GM12864 (cell line): ENCODE measurements around the gene LIMK1.

Experiments
- DNase-seq: peaks from one replicate; pipeline ENCODE4 v3.0.0-alpha.2; 2011; ENCODE audit warnings: low read depth
- H3K4me3 ChIP-seq: 2 replicates; pipeline ENCODE4 v1.5.1; 2011; ENCODE audit warnings: mild to moderate bottlenecking, low read depth, low read length, control low read depth
- TF ChIP-seq, protein P1 (sequence below): IDR thresholded peaks from 2 replicates; pipeline ENCODE4 v1.5.1; 2011; ENCODE audit warnings: low read depth, mild to moderate bottlenecking, moderate library complexity, low read length, control low read depth, inconsistent platforms; ENCODE audit errors: missing control alignments

Gene LIMK1

GRCh38 chr7:74057216-74057925 is 26.2 kb upstream of the LIMK1 start:
- no peak for DNase-seq
- no peak overlapping the region for H3K4me3 ChIP-seq
- TF ChIP-seq, protein P1, sequence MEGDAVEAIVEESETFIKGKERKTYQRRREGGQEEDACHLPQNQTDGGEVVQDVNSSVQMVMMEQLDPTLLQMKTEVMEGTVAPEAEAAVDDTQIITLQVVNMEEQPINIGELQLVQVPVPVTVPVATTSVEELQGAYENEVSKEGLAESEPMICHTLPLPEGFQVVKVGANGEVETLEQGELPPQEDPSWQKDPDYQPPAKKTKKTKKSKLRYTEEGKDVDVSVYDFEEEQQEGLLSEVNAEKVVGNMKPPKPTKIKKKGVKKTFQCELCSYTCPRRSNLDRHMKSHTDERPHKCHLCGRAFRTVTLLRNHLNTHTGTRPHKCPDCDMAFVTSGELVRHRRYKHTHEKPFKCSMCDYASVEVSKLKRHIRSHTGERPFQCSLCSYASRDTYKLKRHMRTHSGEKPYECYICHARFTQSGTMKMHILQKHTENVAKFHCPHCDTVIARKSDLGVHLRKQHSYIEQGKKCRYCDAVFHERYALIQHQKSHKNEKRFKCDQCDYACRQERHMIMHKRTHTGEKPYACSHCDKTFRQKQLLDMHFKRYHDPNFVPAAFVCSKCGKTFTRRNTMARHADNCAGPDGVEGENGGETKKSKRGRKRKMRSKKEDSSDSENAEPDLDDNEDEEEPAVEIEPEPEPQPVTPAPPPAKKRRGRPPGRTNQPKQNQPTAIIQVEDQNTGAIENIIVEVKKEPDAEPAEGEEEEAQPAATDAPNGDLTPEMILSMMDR = no peak

DNA sequence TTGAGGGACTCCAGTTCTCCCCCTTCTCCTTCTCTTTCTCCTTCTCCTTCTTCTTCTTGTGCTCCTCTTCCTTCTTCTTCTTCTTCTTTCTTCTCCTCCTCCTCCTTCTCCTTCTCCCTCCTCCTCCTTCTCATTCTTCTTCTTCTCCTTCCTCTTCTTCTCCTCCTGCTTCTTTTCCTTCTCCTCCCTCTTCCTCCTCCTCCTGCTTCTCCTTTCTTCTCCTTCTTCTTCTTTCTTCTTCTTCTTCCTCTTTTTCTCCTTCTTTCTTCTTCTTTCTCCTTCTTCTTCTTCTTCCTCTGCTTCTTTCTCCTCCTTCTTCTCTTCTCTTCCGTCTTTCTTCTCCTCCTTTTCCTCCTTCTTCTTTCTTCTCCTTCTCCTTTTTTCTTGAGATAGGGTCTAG is 25.6 kb upstream of the LIMK1 start:
- TF ChIP-seq, protein P1 = no peak
- DNase-seq = no peak
- H3K4me3 ChIP-seq = no peak overlapping the region

- no peak overlapping the region for H3K4me3 ChIP-seq
- no peak for DNase-seq
- TF ChIP-seq, protein P1 = no peak
These were observed 25.1 kb upstream of the LIMK1 start for GRCh38 chr7:74058486-74058885.

DNA sequence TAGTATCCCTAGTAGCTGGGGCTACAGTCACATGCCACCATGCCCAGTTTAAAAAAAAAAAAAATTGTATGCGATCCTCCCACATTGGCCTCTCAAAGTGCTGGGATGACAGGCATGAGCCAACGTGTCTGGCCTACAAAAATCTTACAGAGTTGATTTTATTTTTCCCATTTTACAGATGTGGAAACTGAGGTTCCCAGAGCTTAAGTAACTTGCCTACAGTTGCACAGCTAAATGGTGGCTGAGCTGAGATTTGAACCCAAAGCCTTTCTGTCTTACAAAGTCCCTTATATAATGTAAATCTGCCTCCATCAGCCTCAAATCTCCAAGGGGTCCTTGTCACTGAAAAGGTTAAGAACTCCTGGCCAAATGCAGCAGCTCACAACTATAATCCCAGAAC is 24.6 kb upstream of the LIMK1 start:
- TF ChIP-seq, protein P1 = no peak
- no peak for DNase-seq
- no peak overlapping the region for H3K4me3 ChIP-seq

DNA sequence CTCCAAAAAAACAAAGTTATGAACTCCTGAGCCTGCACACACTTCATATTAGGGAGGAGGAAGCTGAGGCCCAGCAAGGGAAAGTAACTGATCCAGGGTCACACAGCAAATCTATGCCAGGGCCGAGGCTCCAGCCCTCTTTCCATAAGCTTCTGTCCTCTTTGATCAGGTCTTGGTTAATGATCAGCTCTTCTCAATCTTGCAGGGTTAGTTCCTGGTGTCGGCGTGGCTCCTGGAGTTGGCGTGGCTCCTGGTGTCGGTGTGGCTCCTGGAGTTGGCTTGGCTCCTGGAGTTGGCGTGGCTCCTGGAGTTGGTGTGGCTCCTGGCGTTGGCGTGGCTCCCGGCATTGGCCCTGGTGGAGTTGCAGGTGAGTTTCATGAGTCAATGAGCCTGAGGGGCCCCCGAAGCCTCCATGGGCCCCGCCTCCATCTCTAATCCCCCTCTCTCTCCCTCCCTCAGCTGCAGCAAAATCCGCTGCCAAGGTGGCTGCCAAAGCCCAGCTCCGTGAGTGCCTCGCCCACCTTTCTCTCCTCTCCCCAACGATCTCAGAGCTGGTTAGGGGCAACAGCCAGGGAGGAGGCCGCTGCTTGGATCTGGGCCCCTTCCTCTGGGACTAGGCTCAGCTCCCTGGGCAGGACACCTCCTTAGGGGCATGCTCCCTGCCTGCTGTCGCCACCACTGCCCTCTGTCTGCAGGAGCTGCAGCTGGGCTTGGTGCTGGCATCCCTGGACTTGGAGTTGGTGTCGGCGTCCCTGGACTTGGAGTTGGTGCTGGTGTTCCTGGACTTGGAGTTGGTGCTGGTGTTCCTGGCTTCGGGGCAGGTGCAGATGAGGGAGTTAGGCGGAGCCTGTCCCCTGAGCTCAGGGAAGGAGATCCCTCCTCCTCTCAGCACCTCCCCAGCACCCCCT is 23.7 kb upstream of the LIMK1 start:
- TF ChIP-seq, protein P1 = no peak
- DNase-seq = no peak
- no peak overlapping the region for H3K4me3 ChIP-seq

DNA sequence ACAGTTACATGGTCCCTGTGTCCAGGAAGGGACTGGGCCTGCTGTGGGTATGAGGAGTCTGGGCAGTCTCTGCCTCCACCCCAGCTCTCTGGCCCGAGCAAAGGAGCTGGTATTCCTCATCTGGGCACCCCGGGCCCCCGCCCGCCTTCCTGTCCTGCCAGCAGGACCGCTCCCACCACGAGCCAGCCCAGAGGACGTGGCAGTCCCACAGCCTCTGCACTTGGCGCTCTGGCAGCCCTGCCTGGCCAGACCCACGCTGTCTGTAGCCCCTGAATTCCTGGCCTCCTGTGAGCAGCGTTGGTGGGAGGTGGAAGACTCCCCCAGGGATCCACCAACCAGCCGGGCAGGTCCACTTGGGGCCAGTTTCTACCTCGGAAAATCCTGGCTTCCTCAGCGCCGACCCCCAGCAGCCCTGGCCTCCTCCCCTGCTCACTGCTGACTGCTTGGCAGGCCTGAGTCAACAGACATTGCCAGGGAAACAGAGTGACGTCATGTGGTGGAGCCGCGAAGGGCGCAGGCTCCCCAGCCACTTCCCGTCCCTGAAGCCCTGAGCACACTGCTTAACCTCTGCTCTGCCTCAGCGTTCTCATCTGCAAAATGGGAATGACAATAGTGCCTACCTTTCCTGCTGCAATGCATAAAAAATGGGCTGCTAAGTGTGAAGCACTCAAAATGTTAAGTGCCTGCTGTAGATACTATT is 21.6 kb upstream of the LIMK1 start:
- peak; percentile 33 for DNase-seq
- TF ChIP-seq, protein P1 = no peak
- H3K4me3 ChIP-seq = no peak overlapping the region
